GM12864 (cell line): ENCODE measurements around the gene ADGRF3.

Experiments used
- DNase-seq: peaks from one replicate; pipeline ENCODE4 v3.0.0-alpha.2; 2011; ENCODE audit warnings: low read depth
- H3K4me3 ChIP-seq: 2 replicates; pipeline ENCODE4 v1.5.1; 2011; ENCODE audit warnings: mild to moderate bottlenecking, low read depth, low read length, control low read depth
- CTCF ChIP-seq: IDR thresholded peaks from 2 replicates; pipeline ENCODE4 v1.5.1; 2011; ENCODE audit warnings: low read depth, mild to moderate bottlenecking, moderate library complexity, low read length, control low read depth, inconsistent platforms; ENCODE audit errors: missing control alignments

The ADGRF3 gene

DNA sequence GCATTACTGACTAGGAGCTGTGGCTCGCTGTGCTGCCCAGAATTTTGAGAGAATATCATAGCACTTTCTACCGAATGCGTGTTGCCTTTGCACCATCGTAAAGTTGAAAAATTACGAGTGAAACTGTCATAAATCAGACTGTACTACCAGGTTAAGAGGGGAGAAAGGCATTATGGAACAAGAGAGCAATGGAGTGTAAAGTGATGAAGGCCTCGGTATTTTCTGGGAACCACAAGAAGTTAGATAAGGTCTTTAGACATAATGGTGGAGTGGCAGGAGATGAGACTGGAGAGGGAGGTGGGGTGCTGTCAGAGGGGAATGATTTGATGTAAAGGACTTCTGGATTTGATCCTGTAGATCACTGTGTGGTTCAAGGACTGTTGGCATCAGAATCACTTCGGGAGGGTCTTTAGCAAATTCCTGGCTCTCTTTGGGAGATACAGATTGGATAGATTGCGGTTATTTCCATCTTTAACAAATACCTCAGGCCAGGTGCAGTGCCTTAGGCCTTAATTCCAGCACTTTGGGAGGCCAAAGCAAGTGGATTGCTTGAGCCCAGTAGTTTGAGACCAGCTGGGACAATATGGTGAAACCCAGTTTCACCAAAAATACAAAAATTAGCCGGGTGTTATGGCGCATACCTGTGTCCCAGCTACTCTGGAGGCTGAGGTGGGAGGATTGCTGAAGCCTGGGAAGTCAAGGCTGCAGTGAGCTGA is 4.9 kb upstream of the ADGRF3 start:
- H3K4me3 ChIP-seq, result no peak overlapping the region
- TF ChIP-seq CTCF, result no peak
- no peak for DNase-seq

DNA sequence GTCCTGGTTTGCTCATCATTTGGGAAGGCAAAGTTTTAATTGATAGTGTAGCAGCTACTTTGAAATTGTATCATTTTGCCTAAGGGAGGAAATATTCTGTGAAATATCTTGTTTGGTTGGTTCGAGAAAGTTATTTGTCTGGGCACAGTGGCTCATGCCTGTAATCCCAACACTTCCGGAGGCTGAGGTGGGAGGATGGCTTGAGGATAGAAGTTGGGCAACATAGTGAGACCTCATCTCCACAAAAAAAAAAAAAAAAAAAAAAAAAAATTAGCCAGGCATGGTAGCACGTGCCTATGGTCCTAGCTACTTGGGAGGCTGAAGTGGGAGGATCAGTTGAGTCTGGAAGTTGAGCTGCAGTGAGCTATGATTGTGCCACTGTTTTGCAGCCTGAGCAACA is 3.1 kb upstream of the ADGRF3 start:
- no peak for TF ChIP-seq CTCF
- no peak overlapping the region for H3K4me3 ChIP-seq
- no peak for DNase-seq

DNA sequence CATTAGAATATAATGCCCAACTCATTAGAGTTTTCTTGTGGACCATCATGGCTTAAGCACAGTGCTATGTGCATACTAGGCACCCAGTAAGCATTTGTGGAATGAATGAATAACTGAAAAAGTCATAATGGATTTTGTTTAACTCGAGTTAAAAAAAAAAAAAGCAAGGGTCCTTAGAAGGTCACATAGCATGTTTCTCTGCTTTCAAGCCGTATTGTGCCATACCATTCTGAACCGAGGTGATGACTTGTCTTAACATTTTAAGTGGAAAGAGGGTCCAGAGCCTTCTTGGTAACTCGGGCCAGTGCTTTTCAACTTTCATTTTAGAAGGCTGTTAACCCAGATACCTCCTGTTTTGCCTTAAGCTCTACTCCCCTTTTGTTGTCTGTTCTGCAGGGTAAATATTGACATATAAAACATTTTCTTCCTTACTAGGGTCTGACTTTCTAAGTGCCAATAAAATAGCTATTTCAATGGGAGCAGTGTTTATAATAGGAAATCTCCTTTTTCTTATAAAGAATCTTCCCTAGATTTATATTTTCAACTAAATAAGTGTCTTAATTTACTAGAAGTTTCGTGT is 787 bp upstream of the ADGRF3 start:
- DNase-seq, result no peak
- TF ChIP-seq CTCF, result no peak
- H3K4me3 ChIP-seq, result peak overlapping the region; percentile 82

- peak; percentile 98 for DNase-seq
- H3K4me3 ChIP-seq, result peak within 1 kb of the TSS; percentile 82
- no peak for TF ChIP-seq CTCF
Observed at GRCh38 chr2:26345545-26346453, 790 bp downstream of the ADGRF3 start, which contains the start of gene SELENOI. TSS of gene SELENOI (plus strand) at chr2:26346143. CDS start at chr2:26346233, 90 bp downstream.

GRCh38 chr2:26345283-26345544 is 1.4 kb downstream of the ADGRF3 start:
- no peak for TF ChIP-seq CTCF
- peak overlapping the region; percentile 82 for H3K4me3 ChIP-seq
- no peak for DNase-seq

GRCh38 chr2:26344581-26345282 is 1.9 kb downstream of the ADGRF3 start:
- peak overlapping the region; percentile 82 for H3K4me3 ChIP-seq
- TF ChIP-seq CTCF, result no peak
- DNase-seq, result no peak
